B cell (primary cell): ENCODE results near the gene ADORA2A. TPM values are rescaled to one million over a fixed set of nuclear protein-coding genes. Genes with fewer than 3 reads are reported as not detected.

Experiments used
- ATAC-seq: fragments of 200-7000 bp; cut with Tn5 transposase; one replicate; pipeline ENCODE4 v1.10.0; 2021; ENCODE audit warnings: low read depth, mild to moderate bottlenecking, moderate number of reproducible peaks, moderate library complexity
- CTCF ChIA-PET: fragments of 350-600 bp; sonication (Branson Sonifier 250); formaldehyde crosslinking; loops from one replicate; lab custom pipeline; 2021; ENCODE audit warnings: antibody characterized with exemption, inconsistent platforms; lab: Charles Lee
- POLR2A ChIA-PET: fragments of 350-600 bp; sonication (Branson Sonifier 250); formaldehyde crosslinking; loops from one replicate; lab custom pipeline; 2021; ENCODE audit warnings: antibody characterized with exemption; lab: Charles Lee
- DNase-seq: peaks from one replicate; pipeline ENCODE4 v3.0.0; 2013
- H2AFZ ChIP-seq: 2 replicates; pipeline ENCODE4 v1.6.1; 2012; ENCODE audit warnings: mild to moderate bottlenecking, low read depth, low read length; ENCODE audit not compliant: insufficient read depth, poor library complexity, severe bottlenecking
- H3K27ac ChIP-seq, 2 donors: 1 replicate in 1 of 2; 2 replicates in 1 of 2; pipeline ENCODE4 v1.5.1; 2012 to 2013; ENCODE audit warnings: low read length in 2 of 2, mild to moderate bottlenecking in 2 of 2, moderate library complexity in 1 of 2
- H3K27me3 ChIP-seq, 4 experiments: fragments of 200-600 bp in 1 of 4; sonication (generic) in 1 of 4; replicated peaks in 1 of 4; 1 replicate in 2 of 4; 2 replicates in 2 of 4; pipeline versions ENCODE4 v1.6.1 to v1.7.0; 2013 to 2016; ENCODE audit warnings: low read length in 3 of 4, mild to moderate bottlenecking in 2 of 4, mixed read lengths in 1 of 4, moderate library complexity in 1 of 4; ENCODE audit not compliant: insufficient read depth in 4 of 4, control insufficient read depth in 3 of 4; ENCODE audit errors: control extremely low read depth in 1 of 4
- H3K36me3 ChIP-seq, 2 experiments: replicated peaks in 1 of 2; 1 replicate in 1 of 2; 2 replicates in 1 of 2; pipeline versions ENCODE4 v1.6.1 to v1.7.1; 2013; ENCODE audit warnings: low read length in 1 of 2; ENCODE audit not compliant: insufficient read depth in 2 of 2, control insufficient read depth in 1 of 2; ENCODE audit errors: control extremely low read depth in 1 of 2, extremely low read depth in 1 of 2
- H3K4me1 ChIP-seq, 2 donors: fragments of 200-600 bp in 1 of 2; sonication (generic) in 1 of 2; 1 replicate in 1 of 2; 2 replicates in 1 of 2; pipeline versions ENCODE4 v1.5.1 to v1.6.1; 2013 to 2017; ENCODE audit warnings: low read length in 2 of 2; ENCODE audit not compliant: control insufficient read depth in 2 of 2, insufficient read depth in 2 of 2
- H3K4me2 ChIP-seq: replicated peaks from 2 replicates; pipeline ENCODE3; 2012; ENCODE audit warnings: mild to moderate bottlenecking, low read depth, low read length; ENCODE audit not compliant: poor library complexity, severe bottlenecking
- H3K4me3 ChIP-seq, 5 experiments: fragments of 200-600 bp in 1 of 5; sonication (generic) in 1 of 5; 1 replicate in 3 of 5; 2 replicates in 2 of 5; pipeline versions ENCODE4 v1.5.1 to v1.7.0; 2011 to 2016; ENCODE audit warnings: low read length in 4 of 5, mild to moderate bottlenecking in 4 of 5, low read depth in 2 of 5, control low read depth in 1 of 5, moderate library complexity in 1 of 5; ENCODE audit not compliant: insufficient read depth in 1 of 5; ENCODE audit errors: control extremely low read depth in 1 of 5, extremely low read depth in 1 of 5
- H3K79me2 ChIP-seq: fragments of 200-600 bp; sonication (generic); one replicate; pipeline ENCODE4 v1.6.0; 2016; ENCODE audit warnings: low read length; ENCODE audit not compliant: control insufficient read depth, insufficient read depth
- H3K9ac ChIP-seq: fragments of 200-600 bp; sonication (generic); 2 replicates; pipeline ENCODE4 v1.6.1; 2017; ENCODE audit warnings: mild to moderate bottlenecking, low read length, moderate library complexity
- H3K9me3 ChIP-seq, 3 donors: one replicate each; pipeline versions ENCODE4 v1.6.1 to v1.7.1; 2013; ENCODE audit warnings: low read length in 2 of 3; ENCODE audit not compliant: control insufficient read depth in 2 of 3, insufficient read depth in 1 of 3; ENCODE audit errors: control extremely low read depth in 1 of 3
- H4K20me1 ChIP-seq: 2 replicates; pipeline ENCODE4 v1.6.0; 2012; ENCODE audit warnings: mild to moderate bottlenecking, low read length; ENCODE audit not compliant: insufficient read depth, control insufficient read depth, poor library complexity, severe bottlenecking
- H3K27ac Mint-ChIP-seq: one replicate; pipeline ENCODE4 v1.8.0; 2021; ENCODE audit warnings: mixed read lengths
- H3K27me3 Mint-ChIP-seq: one replicate; pipeline ENCODE4 v1.8.0; 2021; ENCODE audit warnings: mixed read lengths
- H3K4me1 Mint-ChIP-seq: one replicate; pipeline ENCODE4 v1.8.0; 2021; ENCODE audit warnings: mixed read lengths
- H3K4me3 Mint-ChIP-seq: one replicate; pipeline ENCODE4 v1.8.0; 2021; ENCODE audit warnings: mixed read lengths
- H3K9me3 Mint-ChIP-seq: one replicate; pipeline ENCODE4 v1.8.0; 2022; ENCODE audit warnings: mixed read lengths; ENCODE audit not compliant: insufficient read depth
- CTCF ChIP-seq: fragments of 200-600 bp; IDR thresholded peaks from one replicate; pipeline ENCODE4 v1.8.0; 2022; ENCODE audit warnings: antibody characterized with exemption, mild to moderate bottlenecking
- EZH2 ChIP-seq: IDR thresholded peaks from 2 replicates; pipeline ENCODE4 v1.6.1; 2012; ENCODE audit warnings: borderline replicate concordance, low read depth, mild to moderate bottlenecking, moderate library complexity, low read length; ENCODE audit not compliant: insufficient read depth, poor library complexity, severe bottlenecking
- WGBS: methylation state at CpG from one replicate; pipeline ENCODE4 v1.1.5; 2013; ENCODE audit warnings: missing lambda C conversion rate; ENCODE audit not compliant: insufficient coverage; 5-methylcytosine and 5-hydroxymethylcytosine counted together
- intact Hi-C: fragments of 100-400 bp; cut with micrococcal nuclease; formaldehyde crosslinking; loops from one replicate; pipeline ENCODE4 v1.10.0; 2022
- polyA plus RNA-seq: library from polyadenylated mRNA; depleted of rRNA; stranded (reverse); fragments of >200 nt; gene quantifications from 2 replicates; pipeline ENCODE4 v1.2.3, GENCODE V29; 2012
- total RNA-seq, 2 donors: library from RNA; stranded (reverse); fragments of 120-200 nt in 1 of 2; gene quantifications; 1 replicate in 1 of 2; 2 replicates in 1 of 2; pipeline versions ENCODE4 v1.2.3 to v1.2.4, GENCODE V29; 2013 to 2022

Gene ADORA2A
- total and polyA plus RNA-seq, 2 donors (not counting 1 experiment from before 2014, with no cell fraction given): 30.5 to 45.4 TPM

- no peak overlapping the region for H3K27ac Mint-ChIP-seq
- CTCF ChIA-PET: interaction anchor here (0.6 to 1.6 kb wide), 4 partner anchors 10 to 48 kb away, joined by 3 read pairs; no protein-coding TSS in a partner anchor
Measured at GRCh38 chr22:24471570-24471969, 44.2 kb downstream of the ADORA2A start.

DNA sequence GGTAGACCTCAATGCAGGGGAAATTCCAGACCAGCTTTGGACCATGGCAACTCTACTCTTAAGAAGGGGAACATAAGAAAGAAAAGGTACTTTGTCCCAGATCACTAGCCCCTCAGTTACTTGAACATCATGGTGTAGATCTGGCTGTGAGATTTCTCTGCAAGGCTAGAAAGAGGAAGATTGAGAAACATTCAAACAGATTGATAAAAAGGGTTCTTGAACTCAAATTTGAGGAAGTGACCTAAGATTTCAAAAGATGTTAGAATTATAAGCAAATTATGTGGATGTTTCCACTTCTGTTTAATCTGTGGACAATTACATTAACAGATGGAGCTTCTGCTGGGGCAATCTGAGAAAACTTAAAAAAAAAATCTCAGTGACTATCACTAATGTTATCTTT, 45.9 kb downstream of the ADORA2A start:
- CTCF ChIA-PET: interaction anchor here (1.3 to 1.4 kb wide), 2 partner anchors 11 to 49 kb away, joined by 3 read pairs; no protein-coding TSS in a partner anchor
- Histone ChIP-seq H3K36me3 (no peaks in the 10 kb centered on the region), H4K20me1 (no peaks in the 10 kb centered on the region), H3K79me2 (no peaks in the 10 kb centered on the region), H2AFZ (no peak overlapping the region), H3K4me2 (no peak overlapping the region), H3K4me3 (no peak overlapping the region), H3K9ac (no peak overlapping the region), H3K4me1 (peaks cover 9 to 17% of the 10 kb centered on the region in 2 donors), H3K27me3 (no peaks in the 10 kb centered on the region), H3K9me3 (no peaks in the 10 kb centered on the region), H3K27ac (peak overlapping the region in 1 of 2 donors; percentile 21)
- no peak for TF ChIP-seq CTCF
- no peak for TF ChIP-seq EZH2
- Mint-ChIP-seq H3K9me3 (no peaks in the 10 kb centered on the region), H3K27ac (peak overlapping the region; percentile 23), H3K4me1 (peaks cover 16% of the 10 kb centered on the region), H3K4me3 (no peak overlapping the region), H3K27me3 (no peaks in the 10 kb centered on the region)
- intact Hi-C loops: loop anchor here (5.0 kb wide), 1 partner anchor 36 kb away; no protein-coding TSS in a partner anchor
- DNase-seq: peak; percentile 34
- POLR2A ChIA-PET: no interaction called here
- ATAC-seq: peak; percentile 7

More at GRCh38 chr22:24471570-24471969, 44.2 kb downstream of the ADORA2A start:
- WGBS: 84% methylated on average over 4 of the region's 4 CpGs
- H2AFZ ChIP-seq: no peak overlapping the region
- H3K36me3 ChIP-seq: no peaks in the 10 kb centered on the region
- Mint-ChIP-seq H3K4me1 (peaks cover 24% of the 10 kb centered on the region), H3K4me3 (no peak overlapping the region), H3K27me3 (no peaks in the 10 kb centered on the region), H3K9me3 (no peaks in the 10 kb centered on the region)
- H3K79me2 ChIP-seq: no peaks in the 10 kb centered on the region
- ATAC-seq (no peak), DNase-seq (no peak)
- TF ChIP-seq EZH2: no peak
- no peak for TF ChIP-seq CTCF
- H3K4me2 ChIP-seq: no peak overlapping the region
- POLR2A ChIA-PET: no interaction called here
- H3K4me1 ChIP-seq: peaks cover 14 to 26% of the 10 kb centered on the region in 2 donors
- intact Hi-C loops: loop anchor here (5.0 kb wide), 1 partner anchor 34 kb away; no protein-coding TSS in a partner anchor
- no peaks in the 10 kb centered on the region for H3K9me3 ChIP-seq
- H3K27ac ChIP-seq: no peak overlapping the region
- H3K9ac ChIP-seq: no peak overlapping the region
- H4K20me1 ChIP-seq: no peaks in the 10 kb centered on the region
- no peak overlapping the region for H3K4me3 ChIP-seq
- no peaks in the 10 kb centered on the region for H3K27me3 ChIP-seq
